Liver (tissue), 9 donors: ENCODE data around the gene CCDC112. TPM values are rescaled to one million over a fixed set of nuclear protein-coding genes. Genes with fewer than 3 reads are reported as not detected.

ENCODE experiments used
- DNase-seq: peaks from one replicate; pipeline ENCODE4 v3.0.0-alpha.2; 2017; ENCODE audit warnings: low spot score
- H3K27ac ChIP-seq, 2 donors: one replicate each; pipeline ENCODE4 v1.7.0; 2013; ENCODE audit warnings: inconsistent platforms in 2 of 2, low read length in 2 of 2, control low read depth in 1 of 2, low read depth in 1 of 2, mild to moderate bottlenecking in 1 of 2
- H3K27me3 ChIP-seq, 4 donors: one replicate each; pipeline versions ENCODE4 v1.6.1 to v1.7.0; 2013; ENCODE audit warnings: low read length in 3 of 4, inconsistent platforms in 1 of 4, mild to moderate bottlenecking in 1 of 4, moderate library complexity in 1 of 4; ENCODE audit not compliant: control insufficient read depth in 4 of 4, insufficient read depth in 4 of 4
- H3K36me3 ChIP-seq, 4 donors: one replicate each; pipeline versions ENCODE4 v1.6.1 to v1.7.0; 2013; ENCODE audit warnings: low read length in 3 of 4, mild to moderate bottlenecking in 3 of 4, low read depth in 1 of 4, moderate library complexity in 1 of 4; ENCODE audit not compliant: control insufficient read depth in 4 of 4, insufficient read depth in 3 of 4
- H3K4me1 ChIP-seq, 4 donors: one replicate each; pipeline versions ENCODE4 v1.6.1 to v1.7.0; 2013; ENCODE audit warnings: low read length in 3 of 4, mild to moderate bottlenecking in 3 of 4, moderate library complexity in 1 of 4; ENCODE audit not compliant: control insufficient read depth in 4 of 4, insufficient read depth in 4 of 4
- H3K4me3 ChIP-seq, 3 donors: one replicate each; pipeline versions ENCODE4 v1.6.1 to v1.7.0; 2013; ENCODE audit warnings: low read length in 3 of 3, control low read depth in 1 of 3, low read depth in 1 of 3, mild to moderate bottlenecking in 1 of 3
- H3K9ac ChIP-seq, 2 donors: one replicate each; pipeline ENCODE4 v1.7.0; 2013; ENCODE audit warnings: low read length in 2 of 2, mild to moderate bottlenecking in 2 of 2, moderate library complexity in 2 of 2, control low read depth in 1 of 2, low read depth in 1 of 2
- H3K9me3 ChIP-seq, 4 donors: one replicate each; pipeline versions ENCODE4 v1.6.1 to v1.7.0; 2013; ENCODE audit warnings: low read length in 3 of 4; ENCODE audit not compliant: control insufficient read depth in 4 of 4
- EGR1 ChIP-seq, 2 donors: IDR thresholded peaks; 2 replicates each; pipeline ENCODE4 v1.6.1; 2016 to 2018; ENCODE audit warnings: antibody characterized with exemption in 2 of 2, low read depth in 2 of 2
- FOXA1 ChIP-seq: IDR thresholded peaks from 2 replicates; pipeline ENCODE4 v1.6.1; 2016; ENCODE audit warnings: antibody characterized with exemption
- FOXA2 ChIP-seq: IDR thresholded peaks from 2 replicates; pipeline ENCODE4 v1.6.1; 2016; ENCODE audit warnings: antibody characterized with exemption
- GABPA ChIP-seq, 2 donors: IDR thresholded peaks in 1 of 2; conservative IDR thresholded peaks in 1 of 2; 2 replicates each; pipeline ENCODE4 v1.6.1; 2016; ENCODE audit warnings: antibody characterized with exemption in 2 of 2, mild to moderate bottlenecking in 1 of 2, moderate library complexity in 1 of 2
- HNF4A ChIP-seq, 2 donors: conservative IDR thresholded peaks; 2 replicates each; pipeline ENCODE4 v1.6.1; 2016; ENCODE audit warnings: antibody characterized with exemption in 2 of 2, mild to moderate bottlenecking in 2 of 2
- NR2F2 ChIP-seq: IDR thresholded peaks from 2 replicates; pipeline ENCODE4 v1.6.1; 2016; ENCODE audit warnings: antibody characterized with exemption
- RAD21 ChIP-seq, 2 donors: IDR thresholded peaks; 2 replicates each; pipeline ENCODE4 v1.6.1; 2016; ENCODE audit warnings: antibody characterized with exemption in 2 of 2, mild to moderate bottlenecking in 2 of 2
- RXRA ChIP-seq, 2 donors: IDR thresholded peaks; 2 replicates each; pipeline ENCODE4 v1.6.1; 2017 to 2018; ENCODE audit warnings: antibody characterized with exemption in 2 of 2, mild to moderate bottlenecking in 1 of 2
- SP1 ChIP-seq: IDR thresholded peaks from 2 replicates; pipeline ENCODE4 v1.6.1; 2018; ENCODE audit warnings: antibody characterized with exemption, mild to moderate bottlenecking
- TAF1 ChIP-seq: conservative IDR thresholded peaks from 2 replicates; pipeline ENCODE4 v1.6.1; 2016; ENCODE audit warnings: antibody characterized with exemption, mild to moderate bottlenecking
- YY1 ChIP-seq: IDR thresholded peaks from 2 replicates; pipeline ENCODE4 v1.6.1; 2016; ENCODE audit warnings: antibody characterized with exemption, mild to moderate bottlenecking
- WGBS: extraction: QIAGEN DNeasy Blood & Tissue Kit; methylation state at CpG from one replicate; pipeline ENCODE4 v1.1.7; 2013; 5-methylcytosine and 5-hydroxymethylcytosine counted together
- polyA plus RNA-seq, 2 donors: library from polyadenylated mRNA; stranded (reverse) in 1 of 2; unstranded in 1 of 2; fragments of 200-250 nt in 1 of 2; fragments of >200 nt in 1 of 2; fragmentation: Nextera tagmentation in 1 of 2; extraction: Ambion mirVana in 1 of 2; gene quantifications; one replicate each; pipeline versions ENCODE4 v1.2.1 to v1.2.3, GENCODE V29; 2013 to 2015
- total RNA-seq, 2 donors: library from RNA; depleted of rRNA; stranded (reverse); fragments of >200 nt; gene quantifications; one replicate each; pipeline ENCODE4 v1.2.3, GENCODE V29; 2014
- TF ChIP-seq, protein P1 (sequence below): IDR thresholded peaks from 2 replicates; pipeline ENCODE4 v1.6.1; 2016; ENCODE audit warnings: antibody characterized with exemption
- TF ChIP-seq, protein P2 (sequence below): IDR thresholded peaks from 2 replicates; pipeline ENCODE4 v1.6.1; 2016; ENCODE audit warnings: antibody characterized with exemption, mild to moderate bottlenecking
- TF ChIP-seq, protein P3 (sequence below): IDR thresholded peaks from 2 replicates; pipeline ENCODE4 v1.6.1; 2016; ENCODE audit warnings: antibody characterized with exemption
- TF ChIP-seq, protein P4 (sequence below): fragments of 150-350 bp; IDR thresholded peaks from 2 replicates; pipeline ENCODE4 v1.5.1; 2017; ENCODE audit warnings: improper control_type of control experiment, low read depth, low read length; ENCODE audit not compliant: missing input control
- TF ChIP-seq, protein P5 (sequence below): IDR thresholded peaks from 2 replicates; pipeline ENCODE4 v1.6.1; 2016; ENCODE audit warnings: antibody characterized with exemption
- donor health status: healthy.
- donor health status: healthy.
- donor health status: healthy.
- donor health status: healthy.
- donor health status: healthy.

CCDC112 gene
- total and polyA plus RNA-seq, 4 donors, result 0.75 to 1.6 (median 1.1) TPM

DNA sequence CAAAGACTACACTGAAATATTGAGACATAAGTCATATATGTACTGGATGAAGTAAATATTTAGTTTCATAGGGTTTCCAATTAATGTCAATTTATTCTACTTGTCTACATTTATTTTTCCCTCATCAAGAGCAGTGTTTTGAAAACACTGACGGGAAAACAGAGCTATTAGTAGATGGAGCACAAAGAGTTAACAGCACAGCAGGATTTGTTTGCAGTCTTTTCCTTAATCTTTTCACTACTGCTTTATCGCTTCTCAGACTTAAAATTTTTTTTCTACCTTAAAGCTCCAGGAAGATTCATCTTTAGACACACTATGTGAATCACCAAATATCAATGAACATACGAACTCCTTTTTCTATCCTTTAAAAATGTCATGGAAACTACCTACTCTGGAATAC, 59.4 kb downstream of the CCDC112 start:
- 93% methylated on average over 3 of the region's 3 CpGs for WGBS
- TF ChIP-seq RXRA (IDR thresholded peaks at IDR 0.05), result no peak
- H3K9ac ChIP-seq, result no peak overlapping the region
- H3K9me3 ChIP-seq, result no peaks in the 10 kb centered on the region
- no peak for DNase-seq
- H3K4me3 ChIP-seq, result no peak overlapping the region
- no peaks in the 10 kb centered on the region for H3K27me3 ChIP-seq
- no peak overlapping the region for H3K27ac ChIP-seq
- peaks cover 0 to 16% (median 11%) of the 10 kb centered on the region in 4 donors for H3K36me3 ChIP-seq
- peaks cover 0 to 6% (median 3%) of the 10 kb centered on the region in 4 donors for H3K4me1 ChIP-seq

DNA sequence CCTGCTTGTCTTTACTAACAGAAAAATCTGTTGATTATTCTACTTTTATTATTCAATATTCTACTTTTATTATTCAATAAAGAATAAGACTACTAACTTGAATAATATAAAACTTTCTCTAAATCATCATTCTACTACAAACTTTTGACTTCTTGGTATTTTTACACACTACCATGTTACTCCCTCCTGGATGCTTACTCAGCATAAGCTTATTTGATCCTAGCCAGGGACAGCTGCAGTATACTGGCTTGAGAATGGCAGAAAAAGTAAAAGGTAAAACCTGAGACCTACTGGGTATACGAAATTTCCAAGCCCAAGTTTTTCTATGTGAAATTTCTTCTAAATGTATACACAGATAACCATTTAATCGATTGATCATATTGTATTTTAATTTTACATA, 59.9 kb downstream of the CCDC112 start:
- peaks cover 0 to 19% (median 12%) of the 10 kb centered on the region in 4 donors for H3K36me3 ChIP-seq
- WGBS, result 94% methylated on average over 2 of the region's 2 CpGs
- no peak for DNase-seq
- no peaks in the 10 kb centered on the region for H3K9me3 ChIP-seq
- no peak overlapping the region for H3K27ac ChIP-seq
- H3K4me3 ChIP-seq, result no peak overlapping the region
- H3K9ac ChIP-seq, result no peak overlapping the region
- H3K4me1 ChIP-seq, result peaks cover 0 to 3% (median 1%) of the 10 kb centered on the region in 4 donors
- H3K27me3 ChIP-seq, result no peaks in the 10 kb centered on the region
- TF ChIP-seq, protein P1, sequence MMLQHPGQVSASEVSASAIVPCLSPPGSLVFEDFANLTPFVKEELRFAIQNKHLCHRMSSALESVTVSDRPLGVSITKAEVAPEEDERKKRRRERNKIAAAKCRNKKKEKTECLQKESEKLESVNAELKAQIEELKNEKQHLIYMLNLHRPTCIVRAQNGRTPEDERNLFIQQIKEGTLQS, result no peak
- no peak for TF ChIP-seq NR2F2
- no peak for TF ChIP-seq TAF1
- TF ChIP-seq, protein P2, sequence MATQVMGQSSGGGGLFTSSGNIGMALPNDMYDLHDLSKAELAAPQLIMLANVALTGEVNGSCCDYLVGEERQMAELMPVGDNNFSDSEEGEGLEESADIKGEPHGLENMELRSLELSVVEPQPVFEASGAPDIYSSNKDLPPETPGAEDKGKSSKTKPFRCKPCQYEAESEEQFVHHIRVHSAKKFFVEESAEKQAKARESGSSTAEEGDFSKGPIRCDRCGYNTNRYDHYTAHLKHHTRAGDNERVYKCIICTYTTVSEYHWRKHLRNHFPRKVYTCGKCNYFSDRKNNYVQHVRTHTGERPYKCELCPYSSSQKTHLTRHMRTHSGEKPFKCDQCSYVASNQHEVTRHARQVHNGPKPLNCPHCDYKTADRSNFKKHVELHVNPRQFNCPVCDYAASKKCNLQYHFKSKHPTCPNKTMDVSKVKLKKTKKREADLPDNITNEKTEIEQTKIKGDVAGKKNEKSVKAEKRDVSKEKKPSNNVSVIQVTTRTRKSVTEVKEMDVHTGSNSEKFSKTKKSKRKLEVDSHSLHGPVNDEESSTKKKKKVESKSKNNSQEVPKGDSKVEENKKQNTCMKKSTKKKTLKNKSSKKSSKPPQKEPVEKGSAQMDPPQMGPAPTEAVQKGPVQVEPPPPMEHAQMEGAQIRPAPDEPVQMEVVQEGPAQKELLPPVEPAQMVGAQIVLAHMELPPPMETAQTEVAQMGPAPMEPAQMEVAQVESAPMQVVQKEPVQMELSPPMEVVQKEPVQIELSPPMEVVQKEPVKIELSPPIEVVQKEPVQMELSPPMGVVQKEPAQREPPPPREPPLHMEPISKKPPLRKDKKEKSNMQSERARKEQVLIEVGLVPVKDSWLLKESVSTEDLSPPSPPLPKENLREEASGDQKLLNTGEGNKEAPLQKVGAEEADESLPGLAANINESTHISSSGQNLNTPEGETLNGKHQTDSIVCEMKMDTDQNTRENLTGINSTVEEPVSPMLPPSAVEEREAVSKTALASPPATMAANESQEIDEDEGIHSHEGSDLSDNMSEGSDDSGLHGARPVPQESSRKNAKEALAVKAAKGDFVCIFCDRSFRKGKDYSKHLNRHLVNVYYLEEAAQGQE, result no peak
- no peak for TF ChIP-seq EGR1 (IDR thresholded peaks at IDR 0.05; ENCODE audit: low read depth in 2 of 2)
- no peak for TF ChIP-seq FOXA2
- TF ChIP-seq GABPA (IDR thresholded peaks at IDR 0.05 in 1 of 2, conservative IDR thresholded peaks at IDR 0.05 in 1 of 2), result no peak
- no peak for TF ChIP-seq HNF4A (conservative IDR thresholded peaks at IDR 0.05)
- TF ChIP-seq, protein P3, sequence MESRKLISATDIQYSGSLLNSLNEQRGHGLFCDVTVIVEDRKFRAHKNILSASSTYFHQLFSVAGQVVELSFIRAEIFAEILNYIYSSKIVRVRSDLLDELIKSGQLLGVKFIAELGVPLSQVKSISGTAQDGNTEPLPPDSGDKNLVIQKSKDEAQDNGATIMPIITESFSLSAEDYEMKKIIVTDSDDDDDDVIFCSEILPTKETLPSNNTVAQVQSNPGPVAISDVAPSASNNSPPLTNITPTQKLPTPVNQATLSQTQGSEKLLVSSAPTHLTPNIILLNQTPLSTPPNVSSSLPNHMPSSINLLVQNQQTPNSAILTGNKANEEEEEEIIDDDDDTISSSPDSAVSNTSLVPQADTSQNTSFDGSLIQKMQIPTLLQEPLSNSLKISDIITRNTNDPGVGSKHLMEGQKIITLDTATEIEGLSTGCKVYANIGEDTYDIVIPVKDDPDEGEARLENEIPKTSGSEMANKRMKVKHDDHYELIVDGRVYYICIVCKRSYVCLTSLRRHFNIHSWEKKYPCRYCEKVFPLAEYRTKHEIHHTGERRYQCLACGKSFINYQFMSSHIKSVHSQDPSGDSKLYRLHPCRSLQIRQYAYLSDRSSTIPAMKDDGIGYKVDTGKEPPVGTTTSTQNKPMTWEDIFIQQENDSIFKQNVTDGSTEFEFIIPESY, result no peak
- TF ChIP-seq SP1, result no peak
- no peak for TF ChIP-seq RAD21 (IDR thresholded peaks at IDR 0.05)
- no peak for TF ChIP-seq YY1
- TF ChIP-seq, protein P4, sequence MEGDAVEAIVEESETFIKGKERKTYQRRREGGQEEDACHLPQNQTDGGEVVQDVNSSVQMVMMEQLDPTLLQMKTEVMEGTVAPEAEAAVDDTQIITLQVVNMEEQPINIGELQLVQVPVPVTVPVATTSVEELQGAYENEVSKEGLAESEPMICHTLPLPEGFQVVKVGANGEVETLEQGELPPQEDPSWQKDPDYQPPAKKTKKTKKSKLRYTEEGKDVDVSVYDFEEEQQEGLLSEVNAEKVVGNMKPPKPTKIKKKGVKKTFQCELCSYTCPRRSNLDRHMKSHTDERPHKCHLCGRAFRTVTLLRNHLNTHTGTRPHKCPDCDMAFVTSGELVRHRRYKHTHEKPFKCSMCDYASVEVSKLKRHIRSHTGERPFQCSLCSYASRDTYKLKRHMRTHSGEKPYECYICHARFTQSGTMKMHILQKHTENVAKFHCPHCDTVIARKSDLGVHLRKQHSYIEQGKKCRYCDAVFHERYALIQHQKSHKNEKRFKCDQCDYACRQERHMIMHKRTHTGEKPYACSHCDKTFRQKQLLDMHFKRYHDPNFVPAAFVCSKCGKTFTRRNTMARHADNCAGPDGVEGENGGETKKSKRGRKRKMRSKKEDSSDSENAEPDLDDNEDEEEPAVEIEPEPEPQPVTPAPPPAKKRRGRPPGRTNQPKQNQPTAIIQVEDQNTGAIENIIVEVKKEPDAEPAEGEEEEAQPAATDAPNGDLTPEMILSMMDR, result no peak
- TF ChIP-seq, protein P5, sequence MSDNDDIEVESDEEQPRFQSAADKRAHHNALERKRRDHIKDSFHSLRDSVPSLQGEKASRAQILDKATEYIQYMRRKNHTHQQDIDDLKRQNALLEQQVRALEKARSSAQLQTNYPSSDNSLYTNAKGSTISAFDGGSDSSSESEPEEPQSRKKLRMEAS, result no peak
- no peak for TF ChIP-seq RXRA (IDR thresholded peaks at IDR 0.05)
- TF ChIP-seq FOXA1, result no peak
